HTERT RPE-1 (cell line): ENCODE results near the gene STX12.
"Not testable (repeated sequence)": the region's sequence is repeated elsewhere in the genome, so short reads cannot be mapped to it uniquely, and the experiment has no call there.

Experiments used
- in situ Hi-C: fragments of 300-500 bp; cut with MboI; formaldehyde crosslinking; loops from 4 replicates; pipeline ENCODE4 v1.14.3; 2020; ENCODE audit warnings: low sequenced_read_pairs

STX12 gene

DNA sequence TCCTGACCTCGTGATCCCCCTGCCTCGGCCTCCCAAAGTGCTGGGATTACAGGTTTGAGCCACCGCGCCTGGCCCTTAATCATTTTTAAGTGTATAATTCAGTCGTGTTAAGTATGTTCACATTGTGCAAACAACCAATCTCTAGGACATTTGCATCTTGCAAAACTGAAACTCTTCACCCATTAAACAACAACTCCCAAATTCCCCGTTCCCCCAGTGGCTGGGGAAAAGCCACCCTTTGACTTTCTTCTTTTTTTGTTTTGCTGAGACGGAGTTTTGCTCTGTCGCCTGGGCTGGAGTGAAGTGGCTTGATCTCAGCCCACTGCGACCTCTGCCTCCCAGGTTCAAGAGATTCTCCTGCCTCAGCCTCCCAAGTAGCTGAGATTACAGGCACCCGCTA lies 92.8 kb downstream of the STX12 start:
- in situ Hi-C loops, result no loop called here

DNA sequence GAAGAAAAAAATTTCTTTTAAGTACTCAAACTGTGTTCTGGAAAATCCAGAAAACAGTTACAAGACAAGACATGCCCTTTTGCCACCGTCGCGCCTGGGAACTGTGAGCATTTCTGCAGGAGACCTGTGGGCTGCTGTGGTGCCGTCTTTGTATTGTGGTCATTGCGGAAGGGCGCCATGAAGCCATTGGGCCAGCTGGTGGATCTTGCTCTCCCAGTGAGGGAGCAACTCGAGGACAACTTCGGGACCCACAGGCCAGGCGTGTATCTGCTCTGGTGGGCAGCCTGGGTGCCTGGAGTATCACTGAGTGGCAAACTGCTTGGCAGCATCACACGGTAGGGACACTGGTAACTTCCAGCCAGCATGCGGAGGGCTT lies 95.5 kb downstream of the STX12 start:
- in situ Hi-C loops, result no loop called here

- in situ Hi-C loops, result no loop called here
Measured at GRCh38 chr1:27868932-27869718, 96.1 kb downstream of the STX12 start.

GRCh38 chr1:27869719-27870085 lies 96.7 kb downstream of the STX12 start:
- in situ Hi-C loops, result no loop called here

DNA sequence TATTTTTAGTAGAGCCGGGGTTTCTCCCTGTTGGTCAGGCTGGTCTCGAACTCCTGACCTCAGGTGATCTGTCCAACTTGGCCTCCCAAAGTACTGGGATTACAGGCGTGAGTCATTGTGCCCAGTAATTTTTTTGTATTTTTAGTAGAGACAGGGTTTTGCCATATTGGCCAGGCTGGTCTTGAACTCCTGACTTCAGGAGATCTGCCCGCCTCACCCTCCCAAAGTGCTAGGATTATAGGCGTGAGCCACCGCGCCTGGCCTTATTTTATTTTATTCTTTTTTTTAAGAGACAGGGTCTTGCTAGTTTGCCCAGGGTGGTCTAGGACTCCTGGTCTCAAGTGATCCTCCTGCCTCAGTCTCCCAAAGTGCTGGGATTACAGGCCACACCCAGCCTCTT lies 98.1 kb downstream of the STX12 start:
- in situ Hi-C loops, result not testable (repeated sequence)

- in situ Hi-C loops, result no loop called here
Measured at GRCh38 chr1:27872059-27872801, 99.2 kb downstream of the STX12 start, which contains the start of gene THEMIS2. TSS of gene THEMIS2 (plus strand) at chr1:27872544. CDS start at chr1:27872572, 28 bp downstream.

DNA sequence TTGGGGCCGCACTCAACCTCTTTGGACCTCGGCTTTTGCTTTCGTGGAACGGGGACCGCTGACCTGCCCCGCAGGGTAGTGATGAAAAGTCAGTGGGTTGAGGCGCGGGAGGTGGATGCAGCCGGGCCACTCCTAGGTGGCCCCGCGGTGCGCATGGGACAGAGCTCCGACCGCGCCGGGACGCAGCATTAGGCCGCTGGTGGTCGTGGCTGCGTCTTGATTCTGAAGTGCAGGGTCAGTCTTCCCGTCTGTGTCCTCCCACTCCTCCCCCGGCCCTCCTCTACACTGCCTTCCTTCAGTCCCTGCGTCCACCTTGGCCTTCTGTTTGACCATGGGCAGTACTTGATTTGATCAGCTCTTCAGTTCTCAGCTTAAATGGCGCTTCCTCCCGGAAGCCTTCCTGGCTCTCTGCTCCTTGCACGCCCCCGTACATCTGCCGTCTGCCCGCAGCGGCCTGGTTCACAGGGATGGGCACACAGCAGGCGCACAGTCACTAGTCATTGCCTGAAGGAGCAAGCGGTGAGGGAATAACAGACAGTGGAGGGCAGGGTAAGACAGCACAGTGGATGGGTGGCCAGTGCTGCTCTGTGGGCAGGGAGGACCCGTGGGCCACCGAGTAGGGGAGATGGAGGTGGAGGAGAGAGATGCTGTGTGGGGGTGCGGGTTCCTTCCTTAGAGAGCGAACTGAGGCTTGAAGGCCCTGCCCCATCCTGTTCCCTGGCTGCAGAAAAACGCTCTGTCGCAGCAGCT lies 100.0 kb downstream of the STX12 start:
- in situ Hi-C loops, result no loop called here

GRCh38 chr1:27873671-27874384 lies 100.8 kb downstream of the STX12 start:
- in situ Hi-C loops, result no loop called here
